Aorta (tissue), 5 donors: ENCODE measurements around the gene ARAF. TPM values are rescaled to one million over a fixed set of nuclear protein-coding genes. Genes with fewer than 3 reads are reported as not detected.
"Not testable (repeated sequence)": the region's sequence is repeated elsewhere in the genome, so short reads cannot be mapped to it uniquely, and the experiment has no call there.

Experiments used
- ATAC-seq: fragments of 200-7000 bp; cut with Tn5 transposase; one replicate; pipeline ENCODE4 v1.9.1; 2022; ENCODE audit warnings: moderate library complexity; ENCODE audit not compliant: low FRiP score
- DNase-seq, 2 donors: peaks; one replicate each; pipeline ENCODE4 v3.0.0-alpha.2; 2020
- H3K27ac ChIP-seq, 2 donors: one replicate each; pipeline ENCODE4 v1.5.1; 2013; ENCODE audit warnings: low read length in 2 of 2, mild to moderate bottlenecking in 2 of 2, moderate library complexity in 2 of 2, control low read depth in 1 of 2, inconsistent platforms in 1 of 2, low read depth in 1 of 2
- H3K27me3 ChIP-seq, 2 donors: one replicate each; pipeline ENCODE4 v1.6.1; 2013; ENCODE audit warnings: control low read depth in 1 of 2, low read length in 1 of 2, mild to moderate bottlenecking in 1 of 2, moderate library complexity in 1 of 2; ENCODE audit not compliant: insufficient read depth in 2 of 2, control insufficient read depth in 1 of 2
- H3K36me3 ChIP-seq, 2 donors: one replicate each; pipeline ENCODE4 v1.6.1; 2013; ENCODE audit warnings: control low read depth in 1 of 2, low read length in 1 of 2, mild to moderate bottlenecking in 1 of 2; ENCODE audit not compliant: insufficient read depth in 2 of 2, control insufficient read depth in 1 of 2
- H3K4me1 ChIP-seq, 2 donors: one replicate each; pipeline ENCODE4 v1.6.1; 2013; ENCODE audit warnings: low read length in 2 of 2, control low read depth in 1 of 2, mild to moderate bottlenecking in 1 of 2, moderate library complexity in 1 of 2; ENCODE audit not compliant: insufficient read depth in 2 of 2, control insufficient read depth in 1 of 2
- H3K4me3 ChIP-seq, 2 donors: one replicate each; pipeline ENCODE4 v1.5.1; 2013; ENCODE audit warnings: low read length in 2 of 2, control low read depth in 1 of 2, mild to moderate bottlenecking in 1 of 2
- H3K9me3 ChIP-seq: one replicate; pipeline ENCODE4 v1.6.1; 2013; ENCODE audit warnings: mild to moderate bottlenecking, low read length; ENCODE audit not compliant: control insufficient read depth
- WGBS, 2 donors: extraction: QIAGEN DNeasy Blood & Tissue Kit; methylation state at CpG; one replicate each; pipeline ENCODE4 v1.1.7; 2013; 5-methylcytosine and 5-hydroxymethylcytosine counted together
- intact Hi-C, 2 donors: fragments of 100-400 bp; cut with DNase I; formaldehyde crosslinking; loops; one replicate each; pipeline versions ENCODE4 v1.14.2 to v1.15.0; 2022
- polyA plus RNA-seq, 2 donors: library from polyadenylated mRNA; stranded (reverse); fragments of 200-250 nt; gene quantifications; one replicate each; pipeline ENCODE4 v1.2.3, GENCODE V29; 2013
- total RNA-seq, 2 donors: library from RNA; stranded (reverse); fragmentation: NEBNext Ultra II Directional; extraction: Animal tissue kit (Norgen Biotek cat#: 25700); gene quantifications; one replicate each; pipeline ENCODE4 v1.2.1, GENCODE V29; 2021
- donor health status: healthy with polysubstance abuse.
- donor health status: Bipolar disorder and iron deficiency.
- donor health status: DM: no; HTN: no; CAD: no.
- donor health status: DM: no; HTN: no; CAD: no.
- donor health status: DM: yes; HTN: yes; CAD: no.

The ARAF gene
- total and polyA plus RNA-seq, 4 donors: 37.4 to 115 (median 55.3) TPM

DNA sequence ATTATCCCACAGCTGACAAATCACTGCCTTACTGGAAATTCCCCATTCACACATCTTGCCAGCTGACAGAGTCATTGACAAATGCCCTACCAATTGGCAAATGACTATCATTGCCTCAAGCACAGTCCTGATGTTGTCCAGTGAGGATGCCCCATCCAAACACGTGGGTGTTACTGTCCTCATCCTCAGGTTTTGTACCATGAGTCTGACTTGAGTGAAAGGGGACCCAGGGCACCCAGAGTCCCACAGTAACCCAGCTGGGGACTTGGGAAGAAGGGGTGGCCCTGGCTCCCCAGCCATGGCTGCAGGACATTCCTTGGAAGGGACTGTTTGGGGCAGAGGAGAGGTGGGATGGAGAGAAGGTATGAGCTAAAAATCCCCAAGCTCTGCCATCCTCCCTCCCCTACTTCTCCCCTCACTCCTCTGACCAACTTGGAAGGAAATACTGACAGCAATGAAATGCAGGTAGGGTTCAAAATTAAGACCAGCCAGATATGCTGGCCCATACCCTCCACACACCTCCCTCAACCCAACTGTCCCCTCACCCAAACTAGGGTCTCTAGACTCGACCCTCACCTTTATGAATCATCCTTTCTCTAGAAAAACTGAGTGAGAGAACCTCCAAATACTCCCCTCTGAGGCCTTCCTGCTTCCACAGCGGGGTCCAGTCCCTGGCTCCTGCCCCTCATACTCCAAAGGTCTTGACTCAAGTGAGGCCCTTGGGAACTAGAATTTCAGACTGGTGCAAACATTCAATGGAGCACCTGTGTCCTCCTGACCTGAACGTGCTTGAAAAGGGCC is 26.3 kb downstream of the ARAF start:
- Histone ChIP-seq H3K27me3 (no peaks in the 10 kb centered on the region), H3K9me3 (no peaks in the 10 kb centered on the region), H3K27ac (no peak overlapping the region), H3K36me3 (no peaks in the 10 kb centered on the region), H3K4me1 (no peaks in the 10 kb centered on the region), H3K4me3 (no peak overlapping the region)
- WGBS, 2 donors: 38 to 73% methylated on average over 4 of the region's 4 CpGs
- ATAC-seq (no peak), DNase-seq (no peak)
- intact Hi-C loops: loop anchor here in 1 of 2 donors (10.0 kb wide), 1 partner anchor 58 kb away; no protein-coding TSS in a partner anchor

- H3K9me3 ChIP-seq: no peaks in the 10 kb centered on the region
- no peak overlapping the region for H3K27ac ChIP-seq
- H3K36me3 ChIP-seq: no peaks in the 10 kb centered on the region
- no peaks in the 10 kb centered on the region for H3K4me1 ChIP-seq
- no peaks in the 10 kb centered on the region for H3K27me3 ChIP-seq
- no peak for ATAC-seq
- DNase-seq: no peak
- 75 to 82% methylated on average over 16 of the region's 16 CpGs for whole genome bisulfite sequencing, 2 donors
- intact Hi-C loops: loop anchor here in 1 of 2 donors (10.0 kb wide), 1 partner anchor 57 kb away; no protein-coding TSS in a partner anchor
- no peak overlapping the region for H3K4me3 ChIP-seq
These were observed 27.1 kb downstream of the ARAF start for GRCh38 chrX:47587906-47588735.

DNA sequence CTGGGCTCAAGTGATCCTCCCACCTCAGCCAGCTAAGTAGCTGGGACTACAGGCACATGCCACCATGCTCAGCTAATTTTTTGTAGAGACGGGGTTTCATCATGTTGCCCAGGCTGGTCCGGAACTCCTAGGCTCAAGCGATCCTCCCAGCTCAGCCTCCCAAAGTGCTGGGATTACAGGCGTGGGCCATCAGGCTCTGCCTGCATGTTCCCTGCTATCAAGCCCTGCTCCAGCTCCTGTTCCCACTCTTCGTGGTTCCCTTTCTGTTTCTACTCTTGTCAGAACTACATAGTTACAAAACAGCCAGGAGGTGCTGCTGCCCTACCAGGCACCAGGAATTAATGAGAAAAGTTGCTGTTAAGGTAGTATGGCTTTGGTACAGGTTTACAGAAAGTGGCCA is 30.0 kb downstream of the ARAF start:
- H3K9me3 ChIP-seq: no peaks in the 10 kb centered on the region
- WGBS, 2 donors: 84 to 85% methylated on average over 5 of the region's 5 CpGs
- intact Hi-C loops: no loop called here
- DNase-seq (no peak), ATAC-seq (no peak)
- H3K4me1 ChIP-seq: peaks cover 0 to 3% of the 10 kb centered on the region in 2 donors
- no peak overlapping the region for H3K27ac ChIP-seq
- H3K27me3 ChIP-seq: no peaks in the 10 kb centered on the region
- H3K36me3 ChIP-seq: no peaks in the 10 kb centered on the region
- no peak overlapping the region for H3K4me3 ChIP-seq

- WGBS, 2 donors: 66 to 86% methylated on average over 4 of the region's 4 CpGs
- H3K27ac ChIP-seq: no peak overlapping the region
These were observed 32.5 kb downstream of the ARAF start for GRCh38 chrX:47593522-47593921.

DNA sequence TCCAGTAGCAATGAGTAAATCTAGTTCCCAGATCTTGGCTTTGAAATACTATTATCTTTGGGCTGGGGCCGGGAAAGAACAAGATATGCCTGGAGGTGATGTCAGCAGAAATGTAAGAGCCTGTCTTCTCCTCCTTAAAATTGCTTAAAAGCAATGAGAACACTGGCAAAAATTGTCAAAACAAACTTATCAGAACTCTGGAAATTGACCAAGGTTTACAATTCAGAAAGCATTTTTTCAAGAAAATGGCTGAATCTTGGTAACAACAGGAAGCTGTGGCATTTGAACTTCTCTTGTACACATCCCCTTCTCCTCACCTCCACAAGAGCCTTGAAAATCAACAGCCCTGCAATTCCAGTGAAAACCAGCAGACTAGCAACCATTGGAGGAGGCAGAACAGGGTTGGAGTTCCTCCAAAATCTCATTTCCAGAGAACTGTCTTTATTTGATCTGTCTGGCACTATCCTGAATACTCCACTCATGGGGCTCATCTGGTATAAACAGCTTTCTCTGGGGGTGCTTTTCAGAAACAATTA is 34.8 kb downstream of the ARAF start:
- Histone ChIP-seq H3K27me3 (no peaks in the 10 kb centered on the region), H3K4me1 (peaks cover 0 to 3% of the 10 kb centered on the region in 2 donors), H3K36me3 (no peaks in the 10 kb centered on the region), H3K4me3 (no peak overlapping the region), H3K27ac (no peak overlapping the region), H3K9me3 (no peaks in the 10 kb centered on the region)
- ATAC-seq: peak; percentile 62
- intact Hi-C loops: no loop called here
- no peak for DNase-seq
- WGBS, 2 donors: 2 to 33% methylated on average over 1 of the region's 1 CpG

More at GRCh38 chrX:47593522-47593921, 32.5 kb downstream of the ARAF start:
- H3K27me3 ChIP-seq: no peaks in the 10 kb centered on the region
- H3K4me1 ChIP-seq: peaks cover 0 to 3% of the 10 kb centered on the region in 2 donors
- DNase-seq (no peak), ATAC-seq (no peak)
- no peaks in the 10 kb centered on the region for H3K36me3 ChIP-seq
- no peak overlapping the region for H3K4me3 ChIP-seq
- intact Hi-C loops: no loop called here
- no peaks in the 10 kb centered on the region for H3K9me3 ChIP-seq

GRCh38 chrX:47596256-47596655 is 35.3 kb downstream of the ARAF start:
- H3K9me3 ChIP-seq: no peaks in the 10 kb centered on the region
- no peaks in the 10 kb centered on the region for H3K36me3 ChIP-seq
- H3K4me1 ChIP-seq: peaks cover 0 to 3% of the 10 kb centered on the region in 2 donors
- WGBS, 2 donors: 80 to 81% methylated on average over 2 of the region's 2 CpGs
- no peak overlapping the region for H3K4me3 ChIP-seq
- DNase-seq (no peak), ATAC-seq (no peak)
- no peak overlapping the region for H3K27ac ChIP-seq
- intact Hi-C loops: no loop called here
- no peaks in the 10 kb centered on the region for H3K27me3 ChIP-seq

- intact Hi-C loops: no loop called here
- no peak overlapping the region for H3K4me3 ChIP-seq
- no peak overlapping the region for H3K27ac ChIP-seq
- H3K27me3 ChIP-seq: no peaks in the 10 kb centered on the region
- ATAC-seq (no peak), DNase-seq (no peak)
- peaks cover 0 to 3% of the 10 kb centered on the region in 2 donors for H3K4me1 ChIP-seq
- WGBS, 2 donors: 82 to 91% methylated on average over 3 of the region's 3 CpGs
- no peaks in the 10 kb centered on the region for H3K9me3 ChIP-seq
- H3K36me3 ChIP-seq: no peaks in the 10 kb centered on the region
These were observed 36.2 kb downstream of the ARAF start for GRCh38 chrX:47597222-47597621.

GRCh38 chrX:47603125-47603524 is 42.1 kb downstream of the ARAF start:
- H3K4me3 ChIP-seq, H3K9me3 ChIP-seq, H3K36me3 ChIP-seq, ATAC-seq, DNase-seq, H3K4me1 ChIP-seq, H3K27me3 ChIP-seq, H3K27ac ChIP-seq, intact Hi-C loops: not testable (repeated sequence)
- WGBS, 2 donors: 94 to 97% methylated on average over 4 of the region's 4 CpGs
